UCSD-AML1 (cell line): ENCODE measurements around the gene ASCL5.
A peak's percentile ranks its signal among the peaks of the same experiment; 100 is the strongest.

Source experiments
- DNase-seq: peaks from one replicate; lab custom pipeline; 2025; ENCODE audit not compliant: unreplicated experiment; lab: John Stamatoyannopoulos, UW

Gene ASCL5

GRCh38 chr1:201153474-201154388 lies 26.7 kb upstream of the ASCL5 start:
- DNase-seq, result peak; percentile 83

GRCh38 chr1:201149400-201149799 lies 22.4 kb upstream of the ASCL5 start:
- no peak for DNase-seq

- DNase-seq, result no peak
Observed at GRCh38 chr1:201147396-201148015, 20.5 kb upstream of the ASCL5 start.

GRCh38 chr1:201146626-201147390 lies 19.8 kb upstream of the ASCL5 start:
- no peak for DNase-seq

GRCh38 chr1:201145816-201146215 lies 18.8 kb upstream of the ASCL5 start:
- no peak for DNase-seq

GRCh38 chr1:201145132-201145531 lies 18.1 kb upstream of the ASCL5 start:
- no peak for DNase-seq

- DNase-seq, result no peak
Observed at GRCh38 chr1:201144701-201145100, 17.7 kb upstream of the ASCL5 start.

GRCh38 chr1:201143726-201144635 lies 17.0 kb upstream of the ASCL5 start:
- DNase-seq, result no peak

GRCh38 chr1:201142849-201143725 lies 16.1 kb upstream of the ASCL5 start:
- no peak for DNase-seq

- DNase-seq, result no peak
Observed at GRCh38 chr1:201142011-201142848, 15.2 kb upstream of the ASCL5 start.

- DNase-seq, result no peak
Observed at GRCh38 chr1:201141418-201141817, 14.4 kb upstream of the ASCL5 start.

- DNase-seq, result no peak
Observed at GRCh38 chr1:201140941-201141260, 13.9 kb upstream of the ASCL5 start.

- no peak for DNase-seq
Observed at GRCh38 chr1:201140235-201140940, 13.4 kb upstream of the ASCL5 start.

GRCh38 chr1:201139756-201140155 lies 12.8 kb upstream of the ASCL5 start:
- DNase-seq, result no peak

GRCh38 chr1:201139306-201139705 lies 12.3 kb upstream of the ASCL5 start:
- no peak for DNase-seq

- no peak for DNase-seq
Observed at GRCh38 chr1:201138311-201138840, 11.4 kb upstream of the ASCL5 start.

GRCh38 chr1:201137579-201138310 lies 10.8 kb upstream of the ASCL5 start:
- no peak for DNase-seq
